HL-60 (cell line): ENCODE measurements around the gene COL6A2.
"Not testable (repeated sequence)": the region's sequence is repeated elsewhere in the genome, so short reads cannot be mapped to it uniquely, and the experiment has no call there.

Experiments used
- DNase-seq, 2 experiments: peaks; one replicate each; pipeline ENCODE4 v3.0.0-alpha.2; 2010 to 2020; ENCODE audit warnings: low read depth in 1 of 2, low spot score in 1 of 2
- H3K27ac ChIP-seq: fragments of 250-450 bp; sonication (Bioruptor Pico); replicated peaks from 2 replicates; pipeline ENCODE4 v1.5.1; 2020; ENCODE audit warnings: mild to moderate bottlenecking, moderate library complexity
- H3K27me3 ChIP-seq: fragments of 250-450 bp; sonication (Bioruptor Pico); 2 replicates; pipeline ENCODE4 v1.5.1; 2021; ENCODE audit warnings: mild to moderate bottlenecking, moderate library complexity; ENCODE audit not compliant: insufficient read depth, poor library complexity, severe bottlenecking
- H3K4me3 ChIP-seq: replicated peaks from 2 replicates; pipeline ENCODE4 v1.5.1; 2011; ENCODE audit warnings: mild to moderate bottlenecking, control low read depth, low read length; ENCODE audit not compliant: insufficient read depth
- CTCF ChIP-seq: IDR thresholded peaks from one replicate; pipeline ENCODE4 v1.5.1; 2011; ENCODE audit warnings: low read length, control low read depth, inconsistent platforms; ENCODE audit not compliant: insufficient read depth
- GABPA ChIP-seq: IDR thresholded peaks from 2 replicates; pipeline ENCODE4 v1.6.1; 2012; ENCODE audit warnings: low read depth
- POLR2AphosphoS5 ChIP-seq: IDR thresholded peaks from 2 replicates; pipeline ENCODE4 v1.6.1; 2012; ENCODE audit warnings: low read depth
- REST ChIP-seq: IDR thresholded peaks from 2 replicates; pipeline ENCODE4 v1.6.1; 2012; ENCODE audit warnings: low read depth; ENCODE audit not compliant: insufficient replicate concordance
- SPI1 ChIP-seq: IDR thresholded peaks from 2 replicates; pipeline ENCODE4 v1.6.1; 2012; ENCODE audit warnings: low read depth, mild to moderate bottlenecking, borderline replicate concordance

The COL6A2 gene

GRCh38 chr21:46104104-46104503 lies 6.2 kb downstream of the COL6A2 start:
- Histone ChIP-seq H3K4me3 (no peak overlapping the region), H3K27ac (no peak overlapping the region), H3K27me3 (peaks cover 14% of the 10 kb centered on the region)
- TF ChIP-seq REST (no peak), POLR2AphosphoS5 (no peak), CTCF (no peak), GABPA (no peak), SPI1 (no peak)
- DNase-seq, result no peak

GRCh38 chr21:46107376-46107775 lies 9.5 kb downstream of the COL6A2 start:
- H3K27me3 ChIP-seq, H3K27ac ChIP-seq, H3K4me3 ChIP-seq, DNase-seq: not testable (repeated sequence)

- no peak for DNase-seq
- Histone ChIP-seq H3K27ac (no peak overlapping the region), H3K4me3 (no peak overlapping the region), H3K27me3 (peaks cover under 1% of the 10 kb centered on the region)
- TF ChIP-seq REST (no peak), SPI1 (no peak), POLR2AphosphoS5 (no peak), GABPA (no peak), CTCF (no peak)
These were observed 11.0 kb downstream of the COL6A2 start for GRCh38 chr21:46108827-46109312.

- H3K27ac ChIP-seq, result no peak overlapping the region
- no peak for DNase-seq
- TF ChIP-seq REST (no peak), GABPA (no peak), SPI1 (no peak), POLR2AphosphoS5 (no peak), CTCF (no peak)
- H3K4me3 ChIP-seq, result no peak overlapping the region
- no peaks in the 10 kb centered on the region for H3K27me3 ChIP-seq
These were observed 11.7 kb downstream of the COL6A2 start for GRCh38 chr21:46109313-46110221.
